ENCODE results near the gene TENM3.

TENM3 gene

GRCh38 chr4:182805750-182806149 is 562.5 kb downstream of the TENM3 start:
- TF ChIP-seq POLR2A (IDR thresholded peaks at IDR 0.05; ENCODE audit: extremely low read depth, insufficient read length) (no peak), MYC (IDR thresholded peaks at IDR 0.05; ENCODE audit: low read depth, low read length) (no peak), MAX (IDR thresholded peaks at IDR 0.05; ENCODE audit: low read depth, low read length) (no peak)
- H3K4me3 ChIP-seq (ENCODE audit: low read depth, low read length) = no peak overlapping the region
- DNase-seq (ENCODE audit: low read depth) = no peak

- H3K4me3 ChIP-seq (ENCODE audit: low read depth, low read length) = no peak overlapping the region
- DNase-seq (ENCODE audit: low read depth) = peak; percentile 71
- TF ChIP-seq MYC (IDR thresholded peaks at IDR 0.05; ENCODE audit: low read depth, low read length) = no peak
- TF ChIP-seq, protein P1, sequence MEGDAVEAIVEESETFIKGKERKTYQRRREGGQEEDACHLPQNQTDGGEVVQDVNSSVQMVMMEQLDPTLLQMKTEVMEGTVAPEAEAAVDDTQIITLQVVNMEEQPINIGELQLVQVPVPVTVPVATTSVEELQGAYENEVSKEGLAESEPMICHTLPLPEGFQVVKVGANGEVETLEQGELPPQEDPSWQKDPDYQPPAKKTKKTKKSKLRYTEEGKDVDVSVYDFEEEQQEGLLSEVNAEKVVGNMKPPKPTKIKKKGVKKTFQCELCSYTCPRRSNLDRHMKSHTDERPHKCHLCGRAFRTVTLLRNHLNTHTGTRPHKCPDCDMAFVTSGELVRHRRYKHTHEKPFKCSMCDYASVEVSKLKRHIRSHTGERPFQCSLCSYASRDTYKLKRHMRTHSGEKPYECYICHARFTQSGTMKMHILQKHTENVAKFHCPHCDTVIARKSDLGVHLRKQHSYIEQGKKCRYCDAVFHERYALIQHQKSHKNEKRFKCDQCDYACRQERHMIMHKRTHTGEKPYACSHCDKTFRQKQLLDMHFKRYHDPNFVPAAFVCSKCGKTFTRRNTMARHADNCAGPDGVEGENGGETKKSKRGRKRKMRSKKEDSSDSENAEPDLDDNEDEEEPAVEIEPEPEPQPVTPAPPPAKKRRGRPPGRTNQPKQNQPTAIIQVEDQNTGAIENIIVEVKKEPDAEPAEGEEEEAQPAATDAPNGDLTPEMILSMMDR (IDR thresholded peaks at IDR 0.05; ENCODE audit: low read depth, low read length) = peak; percentile 63
Observed at GRCh38 chr4:182806259-182807252, 563.4 kb downstream of the TENM3 start.

GRCh38 chr4:182807346-182807745 is 564.1 kb downstream of the TENM3 start:
- no peak overlapping the region for H3K4me3 ChIP-seq (ENCODE audit: low read depth, low read length)
- TF ChIP-seq MAX (IDR thresholded peaks at IDR 0.05; ENCODE audit: low read depth, low read length) (no peak), POLR2A (IDR thresholded peaks at IDR 0.05; ENCODE audit: extremely low read depth, insufficient read length) (no peak), MYC (IDR thresholded peaks at IDR 0.05; ENCODE audit: low read depth, low read length) (no peak)
- TF ChIP-seq, protein P1 (IDR thresholded peaks at IDR 0.05; ENCODE audit: low read depth, low read length) = no peak
- DNase-seq (ENCODE audit: low read depth) = no peak

DNA sequence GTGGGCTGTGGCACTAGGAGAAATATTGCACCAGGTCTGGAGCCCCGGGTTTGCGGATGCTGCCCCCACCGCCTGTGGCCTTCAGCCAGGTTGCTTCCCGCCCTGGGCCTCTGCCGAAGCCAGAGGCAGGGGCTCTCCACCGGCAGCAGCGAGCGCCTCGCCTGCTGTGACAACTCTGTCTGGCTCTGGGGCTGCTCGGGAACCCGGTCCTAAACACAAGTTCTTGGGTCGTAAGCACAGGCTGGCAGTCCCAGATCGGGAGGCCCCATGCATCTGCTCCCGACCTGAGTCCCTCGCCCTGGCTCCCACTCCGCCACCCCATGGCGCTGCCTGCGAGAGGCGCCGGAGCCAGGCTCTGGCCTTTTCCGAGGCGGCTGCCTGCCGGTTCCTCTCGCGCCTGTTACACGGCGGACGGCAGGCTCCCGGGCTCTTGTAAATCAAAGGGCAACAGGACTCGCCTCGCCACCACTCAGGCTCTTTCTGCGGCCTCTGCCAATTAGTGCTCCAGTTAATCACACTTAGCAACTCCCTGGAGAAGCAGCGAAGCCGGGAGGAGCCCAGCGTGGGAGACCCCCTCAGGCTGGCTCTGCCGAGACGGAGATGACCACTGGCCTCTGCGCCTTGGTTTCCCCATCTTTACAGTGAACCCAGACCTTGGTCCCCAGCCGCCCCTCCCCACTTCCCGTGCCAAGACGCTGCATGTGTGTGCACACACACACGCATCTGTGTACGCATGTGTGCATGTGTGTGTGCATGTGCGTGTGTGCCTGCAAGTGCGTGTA is 564.8 kb downstream of the TENM3 start:
- no peak for TF ChIP-seq MAX (IDR thresholded peaks at IDR 0.05; ENCODE audit: low read depth, low read length)
- no peak for TF ChIP-seq POLR2A (IDR thresholded peaks at IDR 0.05; ENCODE audit: extremely low read depth, insufficient read length)
- TF ChIP-seq MYC (IDR thresholded peaks at IDR 0.05; ENCODE audit: low read depth, low read length) = no peak
- TF ChIP-seq, protein P1 (IDR thresholded peaks at IDR 0.05; ENCODE audit: low read depth, low read length) = no peak
- H3K4me3 ChIP-seq (ENCODE audit: low read depth, low read length) = no peak overlapping the region
- DNase-seq (ENCODE audit: low read depth) = no peak

DNA sequence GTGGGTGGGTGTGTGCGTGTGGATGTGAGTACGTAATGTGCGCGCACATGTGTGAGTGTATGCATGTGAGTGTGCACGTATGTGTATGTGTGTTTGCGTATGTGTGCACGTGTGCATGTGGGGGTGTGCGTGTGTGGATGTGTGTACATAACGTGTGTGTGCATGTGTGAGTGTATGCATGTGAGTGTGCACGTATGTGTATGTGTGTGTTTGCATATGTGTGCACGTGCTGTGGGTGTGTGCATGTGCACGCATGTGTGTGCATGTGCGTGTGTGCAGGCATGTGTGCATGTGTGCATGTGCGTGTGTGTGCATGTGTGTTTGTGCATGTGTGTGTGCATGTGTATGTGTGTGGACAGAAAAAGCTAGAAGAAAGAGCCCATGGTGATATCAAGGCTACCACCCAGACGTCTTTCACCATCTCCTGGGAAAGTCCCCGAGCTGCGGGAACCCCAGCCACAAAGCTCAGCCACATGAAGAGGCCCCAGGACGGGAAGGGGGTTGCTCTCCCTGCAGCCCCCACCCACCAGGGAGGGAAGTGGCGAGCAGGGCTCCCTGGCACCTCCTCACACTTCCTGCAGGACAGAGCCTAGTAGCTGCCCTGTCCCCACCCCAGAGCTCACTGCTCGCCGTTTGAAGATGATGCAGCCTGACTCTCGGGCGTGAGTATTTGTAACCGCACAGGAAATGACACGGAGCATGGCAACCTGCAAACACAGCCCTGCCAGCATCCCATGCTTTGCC is 565.6 kb downstream of the TENM3 start:
- DNase-seq (ENCODE audit: low read depth) = peak; percentile 87
- TF ChIP-seq, protein P1 (IDR thresholded peaks at IDR 0.05; ENCODE audit: low read depth, low read length) = no peak
- TF ChIP-seq POLR2A (IDR thresholded peaks at IDR 0.05; ENCODE audit: extremely low read depth, insufficient read length) (no peak), MYC (IDR thresholded peaks at IDR 0.05; ENCODE audit: low read depth, low read length) (no peak), MAX (IDR thresholded peaks at IDR 0.05; ENCODE audit: low read depth, low read length) (no peak)
- H3K4me3 ChIP-seq (ENCODE audit: low read depth, low read length) = no peak overlapping the region
